ENCODE data around the gene CAMKK1. TPM values are rescaled to one million over a fixed set of nuclear protein-coding genes. Genes with fewer than 3 reads are reported as not detected.

The CAMKK1 gene
- total and polyA plus RNA-seq, 7 donors: 0.91 to 2.3 (median 1.5) TPM

GRCh38 chr17:3882276-3882675 lies 10.6 kb downstream of the CAMKK1 start:
- ATAC-seq: no peak
- intact Hi-C loops (cut with DNase I): no loop called here
- no peak for DNase-seq
- TF ChIP-seq CTCF (IDR thresholded peaks at IDR 0.05): no peak
- WGBS, 3 donors: 80 to 89% (median 85%) methylated on average over 4 of the region's 4 CpGs
- no peaks in the 10 kb centered on the region for H3K9me3 ChIP-seq
- H3K27me3 ChIP-seq (ENCODE audit: insufficient read depth in 3 of 3, low read length in 2 of 3): no peaks in the 10 kb centered on the region
- peaks cover 26% of the 10 kb centered on the region for H3K4me1 ChIP-seq
- no peak overlapping the region for H3K4me3 ChIP-seq
- H3K27ac ChIP-seq: no peak overlapping the region
- peaks cover 0 to 11% of the 10 kb centered on the region in 2 donors for H3K36me3 ChIP-seq (ENCODE audit: insufficient read depth in 1 of 2, low read depth in 1 of 2)

GRCh38 chr17:3880983-3881382 lies 11.9 kb downstream of the CAMKK1 start:
- H3K9me3 ChIP-seq: no peaks in the 10 kb centered on the region
- 92 to 93% (median 92%) methylated on average over 7 of the region's 7 CpGs for WGBS, 3 donors
- ATAC-seq: no peak

GRCh38 chr17:3879591-3880417 lies 13.0 kb downstream of the CAMKK1 start:
- TF ChIP-seq CTCF (IDR thresholded peaks at IDR 0.05): no peak
- Histone ChIP-seq H3K36me3 (ENCODE audit: insufficient read depth in 1 of 2, low read depth in 1 of 2) (peaks cover 0 to 9% of the 10 kb centered on the region in 2 donors), H3K9me3 (no peaks in the 10 kb centered on the region), H3K27ac (peak overlapping the region; percentile 54), H3K4me1 (peaks cover 26% of the 10 kb centered on the region), H3K27me3 (ENCODE audit: insufficient read depth in 3 of 3, low read length in 2 of 3) (no peaks in the 10 kb centered on the region), H3K4me3 (no peak overlapping the region)
- ATAC-seq: peak in 3 of 4 donors; percentile 3 to 29 (median 16)
- no peak for DNase-seq
- intact Hi-C loops (cut with DNase I): no loop called here
- 48 to 59% (median 57%) methylated on average over 25 of the region's 25 CpGs for WGBS, 3 donors

More at GRCh38 chr17:3880983-3881382, 11.9 kb downstream of the CAMKK1 start:
- DNase-seq: no peak
- Histone ChIP-seq H3K4me3 (no peak overlapping the region), H3K27ac (no peak overlapping the region), H3K27me3 (ENCODE audit: insufficient read depth in 3 of 3, low read length in 2 of 3) (no peaks in the 10 kb centered on the region), H3K36me3 (ENCODE audit: insufficient read depth in 1 of 2, low read depth in 1 of 2) (peaks cover 0 to 11% of the 10 kb centered on the region in 2 donors), H3K4me1 (peaks cover 26% of the 10 kb centered on the region)
- intact Hi-C loops (cut with DNase I): no loop called here
- no peak for TF ChIP-seq CTCF (IDR thresholded peaks at IDR 0.05)

GRCh38 chr17:3879186-3879585 lies 13.7 kb downstream of the CAMKK1 start:
- intact Hi-C loops (cut with DNase I): no loop called here
- peak overlapping the region; percentile 54 for H3K27ac ChIP-seq
- H3K36me3 ChIP-seq (ENCODE audit: insufficient read depth in 1 of 2, low read depth in 1 of 2): peaks cover 0 to 4% of the 10 kb centered on the region in 2 donors

More at GRCh38 chr17:3879186-3879585, 13.7 kb downstream of the CAMKK1 start:
- Histone ChIP-seq H3K4me1 (peaks cover 26% of the 10 kb centered on the region), H3K27me3 (ENCODE audit: insufficient read depth in 3 of 3, low read length in 2 of 3) (no peaks in the 10 kb centered on the region), H3K9me3 (no peaks in the 10 kb centered on the region), H3K4me3 (no peak overlapping the region)
- peak in 1 of 2 donors; percentile 53 for DNase-seq
- TF ChIP-seq CTCF (IDR thresholded peaks at IDR 0.05): no peak
- WGBS, 3 donors: 19 to 28% (median 27%) methylated on average over 5 of the region's 5 CpGs
- peak; percentile 67 to 77 (median 76) for ATAC-seq
